Pulmonary artery endothelial cell (primary cell): ENCODE results near the gene ZNF451. TPM values are rescaled to one million over a fixed set of nuclear protein-coding genes. Genes with fewer than 3 reads are reported as not detected.
"Not testable (repeated sequence)": the region's sequence is repeated elsewhere in the genome, so short reads cannot be mapped to it uniquely, and the experiment has no call there.

ENCODE experiments used
- DNase-seq: peaks from one replicate; pipeline ENCODE4 v3.0.0-alpha.2; 2011; ENCODE audit warnings: low read depth, low spot score
- total RNA-seq: library from RNA; depleted of rRNA; stranded (reverse); fragments of >200 nt; gene quantifications from 2 replicates; pipeline ENCODE4 v1.2.3, GENCODE V29; 2014

Gene ZNF451, protein sequence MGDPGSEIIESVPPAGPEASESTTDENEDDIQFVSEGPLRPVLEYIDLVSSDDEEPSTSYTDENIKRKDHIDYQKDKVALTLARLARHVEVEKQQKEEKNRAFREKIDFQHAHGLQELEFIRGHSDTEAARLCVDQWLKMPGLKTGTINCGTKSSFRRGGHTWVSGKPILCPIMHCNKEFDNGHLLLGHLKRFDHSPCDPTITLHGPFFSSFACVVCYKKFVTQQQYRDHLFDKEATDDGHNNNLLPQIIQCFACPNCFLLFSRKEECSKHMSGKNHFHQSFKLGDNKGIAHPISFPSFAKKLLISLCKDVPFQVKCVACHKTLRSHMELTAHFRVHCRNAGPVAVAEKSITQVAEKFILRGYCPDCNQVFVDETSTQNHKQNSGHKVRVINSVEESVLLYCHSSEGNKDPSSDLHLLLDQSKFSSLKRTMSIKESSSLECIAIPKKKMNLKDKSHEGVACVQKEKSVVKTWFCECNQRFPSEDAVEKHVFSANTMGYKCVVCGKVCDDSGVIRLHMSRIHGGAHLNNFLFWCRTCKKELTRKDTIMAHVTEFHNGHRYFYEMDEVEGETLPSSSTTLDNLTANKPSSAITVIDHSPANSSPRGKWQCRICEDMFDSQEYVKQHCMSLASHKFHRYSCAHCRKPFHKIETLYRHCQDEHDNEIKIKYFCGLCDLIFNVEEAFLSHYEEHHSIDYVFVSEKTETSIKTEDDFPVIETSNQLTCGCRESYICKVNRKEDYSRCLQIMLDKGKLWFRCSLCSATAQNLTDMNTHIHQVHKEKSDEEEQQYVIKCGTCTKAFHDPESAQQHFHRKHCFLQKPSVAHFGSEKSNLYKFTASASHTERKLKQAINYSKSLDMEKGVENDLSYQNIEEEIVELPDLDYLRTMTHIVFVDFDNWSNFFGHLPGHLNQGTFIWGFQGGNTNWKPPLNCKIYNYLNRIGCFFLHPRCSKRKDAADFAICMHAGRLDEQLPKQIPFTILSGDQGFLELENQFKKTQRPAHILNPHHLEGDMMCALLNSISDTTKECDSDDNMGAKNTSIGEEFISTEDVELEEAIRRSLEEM
- total RNA-seq = 54.4 and 56.1 TPM in 2 replicates

DNA sequence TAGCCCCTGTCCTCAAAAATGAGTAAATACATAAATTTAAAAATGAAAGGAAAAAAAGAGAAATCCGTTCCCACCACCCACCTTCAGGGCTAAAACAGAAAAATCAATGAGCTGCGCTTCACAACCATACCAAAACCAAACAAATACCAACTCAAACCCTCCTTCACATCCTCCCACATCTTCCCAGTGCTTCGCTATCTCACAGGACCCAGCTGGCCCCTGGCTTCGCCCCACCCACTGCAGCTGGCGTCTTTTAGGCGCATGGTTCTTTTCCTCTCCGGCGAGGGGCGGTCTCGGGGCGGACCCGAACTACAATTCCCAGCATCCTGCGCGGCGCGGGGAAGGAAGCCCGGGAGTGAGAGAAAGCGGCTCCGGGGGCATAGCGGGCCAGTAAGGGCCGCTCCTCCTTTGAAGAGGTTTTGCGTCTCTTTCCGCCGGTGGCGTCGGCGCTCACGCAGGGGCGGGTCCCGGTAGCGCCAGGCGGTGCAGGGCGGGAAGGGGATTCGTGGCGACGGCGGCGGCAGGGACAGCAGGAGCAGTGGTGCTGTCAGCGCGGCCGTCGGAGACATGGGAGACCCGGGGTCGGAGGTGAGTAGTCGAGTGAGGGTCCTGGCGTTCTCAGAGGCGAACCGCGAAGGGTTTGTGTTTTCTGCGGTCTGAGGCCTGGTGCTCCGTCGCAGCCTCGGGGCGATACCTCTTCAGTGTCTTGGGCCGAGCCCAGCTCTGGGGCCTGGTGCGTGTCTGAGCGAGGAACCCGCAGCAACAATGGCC, at the start of gene ZNF451:
ZNF451 (plus strand) TSS at position 502 of the 771 bp plus-strand sequence; CDS start at position 568, 66 bp downstream.
- DNase-seq = peak; percentile 84

DNA sequence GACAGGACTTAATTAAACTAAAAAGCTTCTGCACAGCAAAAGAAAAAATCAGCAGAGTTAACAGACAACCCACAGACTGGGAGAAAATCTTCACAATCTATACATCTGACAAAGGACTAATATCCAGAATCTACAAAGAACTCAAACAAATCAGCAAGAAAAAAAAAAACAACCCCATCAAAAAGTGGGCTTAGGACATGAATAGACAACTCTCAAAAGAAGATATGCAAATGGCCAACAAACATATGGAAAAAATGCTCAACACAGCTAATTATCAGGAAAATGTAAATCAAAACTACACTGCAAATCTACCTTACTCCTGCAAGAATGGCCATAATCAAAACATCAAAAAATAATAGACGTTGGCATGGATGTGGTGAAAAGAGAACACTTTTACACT, 45.9 kb upstream of the ZNF451 start:
- DNase-seq = not testable (repeated sequence)

DNA sequence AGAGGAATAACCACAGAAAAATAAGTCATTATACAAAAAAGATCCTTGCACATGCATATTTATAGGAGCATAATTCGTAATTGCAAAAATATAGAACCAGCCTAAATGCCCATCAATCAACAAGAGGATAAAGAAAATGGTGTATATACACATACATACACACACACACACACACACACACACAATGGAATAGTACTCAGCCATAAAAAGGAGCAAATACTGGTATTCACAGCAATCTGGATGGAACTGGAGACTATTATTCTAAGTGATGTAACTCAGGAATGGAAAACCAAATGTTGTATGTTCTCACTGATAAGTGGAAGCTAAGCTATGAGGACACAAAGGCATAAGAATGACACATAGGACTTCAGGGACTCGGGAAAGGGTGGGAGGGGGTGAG, 45.4 kb upstream of the ZNF451 start:
- no peak for DNase-seq

DNA sequence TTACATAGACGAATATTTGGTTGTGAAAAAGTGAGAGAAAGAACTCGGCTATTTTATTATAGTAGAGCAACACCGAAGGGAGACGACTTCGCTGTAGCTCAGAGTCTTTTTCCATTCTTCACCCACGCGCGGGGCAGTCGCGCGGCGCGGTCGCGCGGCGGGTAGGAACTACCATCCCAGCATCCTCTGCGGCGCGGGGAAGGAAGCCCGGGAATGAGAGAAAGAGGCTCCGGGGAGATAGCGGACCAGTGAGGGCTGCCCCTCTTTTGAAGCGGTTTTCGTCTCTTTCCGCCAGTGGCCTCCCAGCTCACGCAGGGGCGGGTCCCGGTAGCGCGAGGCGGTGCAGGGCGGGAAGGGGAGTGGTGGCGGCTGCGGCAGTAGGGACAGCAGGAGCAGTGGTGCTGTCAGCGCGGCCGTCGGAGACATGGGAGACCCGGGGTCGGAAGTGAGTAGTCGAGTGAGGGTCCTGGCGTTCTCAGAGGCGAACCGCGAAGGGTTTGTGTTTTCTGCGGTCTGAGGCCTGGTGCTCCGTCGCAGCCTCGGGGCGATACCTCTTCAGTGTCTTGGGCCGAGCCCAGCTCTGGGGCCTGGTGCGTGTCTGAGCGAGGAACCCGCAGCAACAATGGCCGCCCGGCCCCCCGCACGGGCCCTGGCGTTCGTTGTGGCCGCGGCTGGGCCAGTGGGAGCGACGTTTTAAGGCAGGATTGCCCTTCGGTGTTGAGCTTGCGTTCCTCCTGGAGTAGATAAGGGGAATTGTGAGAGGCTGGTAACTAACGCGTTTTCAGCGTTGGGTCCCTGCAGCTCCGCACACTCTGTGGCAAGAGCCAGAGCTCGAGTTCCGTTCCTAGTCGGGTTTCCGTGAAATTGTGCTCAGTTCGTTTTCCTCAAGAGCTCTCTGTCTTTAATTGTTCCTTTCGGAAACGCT, 43.4 kb upstream of the ZNF451 start, which contains the start of gene KIAA1586:
KIAA1586 (plus strand) TSS at position 362 of the 925 bp plus-strand sequence; CDS start at position 425, 63 bp downstream.
- DNase-seq = peak; percentile 33

DNA sequence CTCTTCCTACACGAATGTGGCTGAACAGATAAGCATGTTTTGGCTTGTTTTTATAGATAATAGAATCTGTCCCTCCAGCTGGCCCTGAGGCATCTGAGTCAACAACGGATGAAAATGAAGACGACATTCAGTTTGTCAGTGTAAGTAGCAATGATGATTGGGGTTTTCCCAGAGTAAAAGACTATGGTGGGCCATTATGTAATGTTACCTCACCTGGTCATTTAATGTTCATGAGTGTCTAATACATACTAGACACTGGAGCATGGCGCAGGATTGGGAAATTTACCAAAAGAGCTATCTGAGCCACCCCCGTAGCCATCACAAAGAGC, 42.8 kb upstream of the ZNF451 start:
- DNase-seq = not testable (repeated sequence)

DNA sequence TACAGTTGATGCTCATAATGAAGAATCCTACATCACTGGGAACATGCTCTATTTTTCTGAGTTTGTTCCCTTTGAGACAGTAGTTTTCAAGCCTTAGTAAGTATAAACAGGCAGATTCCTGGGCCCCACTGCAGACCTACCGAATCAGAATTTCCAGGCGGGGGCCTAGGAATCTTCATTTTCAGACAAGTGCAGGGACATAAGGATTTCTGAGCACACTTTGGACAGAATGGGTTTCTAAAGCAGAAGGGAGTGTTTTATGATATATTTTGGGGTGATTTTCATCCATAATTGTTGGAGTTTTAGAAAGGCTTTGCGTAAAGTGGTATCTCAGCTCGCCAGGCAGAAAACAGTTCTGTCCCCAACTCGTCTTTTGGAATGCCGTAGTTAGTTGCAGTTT, 42.1 kb upstream of the ZNF451 start:
- not testable (repeated sequence) for DNase-seq

DNA sequence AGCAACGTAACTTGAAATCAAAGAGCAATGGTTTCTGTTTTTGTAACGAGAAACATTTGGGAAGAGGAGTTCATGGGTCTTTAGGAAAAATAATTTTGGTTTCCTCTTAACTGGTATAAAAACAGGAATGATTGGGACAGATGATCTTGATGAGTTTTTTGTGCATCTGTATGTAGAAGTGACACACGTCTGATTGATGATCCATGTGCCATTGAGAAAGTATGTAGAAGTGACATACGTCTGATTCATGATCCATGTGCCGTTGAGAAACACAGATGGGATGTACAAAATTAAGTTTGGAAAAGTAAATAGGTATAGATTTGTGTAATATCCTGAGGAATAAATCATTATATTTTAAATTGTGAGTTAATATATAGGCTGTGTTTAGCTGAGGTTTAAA, 41.4 kb upstream of the ZNF451 start:
- no peak for DNase-seq

DNA sequence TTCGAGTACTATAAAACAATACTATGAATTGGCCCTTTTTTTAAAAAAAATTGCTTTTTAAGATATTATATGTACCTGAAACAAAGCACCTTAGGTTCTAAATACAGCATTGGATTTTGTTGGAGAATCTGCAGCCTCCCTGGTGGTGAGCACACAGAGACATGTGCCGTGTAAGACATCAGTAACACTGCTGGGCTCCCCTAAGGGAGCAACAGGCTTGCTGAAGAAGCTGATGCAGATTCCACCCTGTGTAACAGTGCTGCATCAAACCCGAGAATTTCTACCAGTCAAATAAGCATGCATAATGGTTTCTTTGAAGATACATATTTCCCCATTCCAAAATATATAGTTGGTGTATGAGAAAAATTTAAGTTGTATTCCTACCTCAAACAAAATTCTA, 26.1 kb upstream of the ZNF451 start:
- no peak for DNase-seq

DNA sequence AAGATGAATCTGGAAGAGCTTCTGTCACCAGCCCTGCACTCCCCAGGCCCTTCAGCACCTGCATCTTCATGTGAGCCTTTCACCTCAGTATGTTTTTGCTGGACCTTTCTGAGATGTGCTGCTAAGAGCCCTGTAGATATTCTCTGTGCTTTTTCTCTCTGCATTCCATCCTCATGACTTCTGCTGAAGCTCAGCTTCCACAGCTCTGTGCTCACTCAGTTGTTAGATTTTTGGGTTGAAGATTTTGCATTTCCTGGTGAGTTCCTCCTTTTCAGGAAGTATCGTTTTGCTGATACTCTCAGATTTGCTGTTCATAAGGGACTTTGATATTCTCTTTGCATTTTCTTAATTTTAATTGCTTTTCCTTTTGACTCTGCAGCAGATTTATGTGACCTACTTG, 25.2 kb upstream of the ZNF451 start:
- DNase-seq = no peak

DNA sequence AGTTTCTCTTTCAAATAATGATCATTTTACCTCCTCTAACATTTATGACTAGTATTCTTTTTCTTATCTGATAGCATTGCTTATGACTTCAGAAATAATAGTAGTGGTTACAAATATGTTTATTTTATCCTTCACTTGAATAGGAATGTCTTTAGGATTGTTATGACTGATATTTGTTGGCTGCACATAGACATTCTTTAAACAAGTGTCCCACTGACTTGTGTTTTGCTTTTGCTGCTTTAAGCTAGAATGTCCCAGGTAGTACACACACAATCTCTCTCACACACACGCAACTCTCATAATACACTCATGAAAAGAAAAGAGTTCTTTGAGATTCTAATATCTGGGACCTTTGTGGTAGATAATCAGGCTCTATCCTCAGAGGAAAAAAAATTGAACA, 21.9 kb upstream of the ZNF451 start:
- no peak for DNase-seq

DNA sequence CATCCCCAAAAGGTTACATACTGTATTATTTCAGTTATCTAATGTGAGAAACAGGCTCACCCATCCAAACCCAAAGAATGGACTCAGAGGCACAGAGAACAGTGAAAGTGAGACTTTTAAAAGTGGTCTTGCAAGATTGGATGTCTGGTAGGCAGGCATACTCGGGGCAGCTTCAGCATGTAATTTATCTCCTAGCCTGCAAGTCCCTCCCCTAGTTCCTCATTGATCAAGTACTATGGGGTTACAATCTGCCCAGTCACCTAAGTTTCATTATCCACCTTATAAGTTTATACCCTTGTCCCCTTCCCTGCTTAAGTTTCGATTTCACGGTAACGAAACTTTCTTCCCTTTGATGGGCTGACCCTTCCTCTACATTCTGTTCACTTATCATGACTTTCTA, 20.8 kb upstream of the ZNF451 start:
- no peak for DNase-seq

DNA sequence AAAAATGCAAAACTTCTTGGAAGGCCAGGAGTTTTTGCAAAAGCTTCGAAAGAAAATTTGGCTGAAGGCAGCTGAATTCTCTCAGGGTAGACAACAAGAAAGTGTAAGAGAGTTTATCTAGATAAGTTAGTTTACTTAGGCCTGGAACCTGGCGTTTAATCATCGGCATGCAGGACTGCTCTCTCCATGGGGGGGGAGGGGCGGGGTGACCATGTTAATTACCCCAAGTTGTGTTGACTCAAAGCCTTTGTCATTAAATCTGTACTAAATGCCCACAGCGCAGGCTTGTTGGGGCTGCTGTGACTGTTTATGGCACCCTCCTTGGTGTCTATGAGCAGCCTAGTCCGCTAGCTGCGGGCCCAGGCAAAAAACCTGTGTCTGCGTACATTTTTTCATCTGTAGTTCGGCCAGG, 20.1 kb upstream of the ZNF451 start:
- no peak for DNase-seq

DNA sequence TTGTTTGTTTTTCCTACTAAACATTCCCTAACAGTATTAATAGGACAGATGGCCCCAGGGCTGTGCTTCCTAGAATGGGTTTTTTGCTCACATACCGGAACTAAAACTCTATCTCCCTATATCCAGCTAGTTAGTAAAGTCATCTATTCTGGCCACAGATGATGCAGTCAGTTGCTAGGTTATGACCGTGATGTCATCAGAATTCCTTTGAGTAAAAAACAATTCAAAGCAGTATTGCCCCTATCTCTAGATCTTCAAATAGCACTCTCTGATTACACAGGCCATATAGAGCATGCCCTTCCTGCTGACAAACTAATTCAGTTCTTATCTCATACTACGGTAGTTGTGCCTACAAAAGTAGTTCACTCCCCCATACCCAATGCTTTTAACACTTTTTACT, 17.9 kb upstream of the ZNF451 start:
- DNase-seq = no peak

DNA sequence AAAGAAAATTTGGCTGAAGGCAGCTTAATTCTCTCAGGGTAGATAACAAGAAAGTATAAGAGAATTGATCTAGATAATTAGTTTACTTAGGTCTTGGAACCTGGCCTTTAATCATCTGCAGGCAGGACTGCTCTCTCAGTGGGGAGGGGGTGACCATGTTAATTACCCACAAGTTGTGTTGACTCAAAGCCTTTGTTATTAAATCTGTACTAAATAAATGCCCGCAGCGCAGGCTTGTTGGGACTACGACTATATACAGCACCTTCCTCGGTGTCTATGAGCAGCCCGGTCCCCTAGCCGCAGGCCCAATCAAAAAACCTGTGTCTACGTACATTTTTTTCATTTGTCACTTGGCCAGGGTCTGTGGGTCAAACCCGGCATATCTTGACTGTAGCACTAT, 15.6 kb upstream of the ZNF451 start:
- no peak for DNase-seq

DNA sequence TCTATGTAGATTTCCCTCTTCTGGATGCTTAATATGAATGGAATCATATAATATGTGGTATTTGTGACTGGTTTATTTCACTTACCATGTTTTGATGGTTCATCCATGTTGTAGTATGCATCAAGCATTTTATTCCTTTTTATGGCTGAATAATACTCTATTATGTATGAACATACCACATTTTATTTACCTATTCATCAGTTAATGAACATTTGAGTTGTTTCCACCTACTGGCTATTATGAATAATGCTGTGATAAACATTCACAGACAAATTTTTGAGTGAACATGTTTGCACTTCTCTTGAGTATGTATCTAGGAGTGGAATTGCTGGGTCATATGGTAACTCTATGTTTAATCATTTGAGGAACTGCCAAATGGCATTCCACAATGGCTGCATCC, 14.9 kb upstream of the ZNF451 start:
- DNase-seq = no peak

DNA sequence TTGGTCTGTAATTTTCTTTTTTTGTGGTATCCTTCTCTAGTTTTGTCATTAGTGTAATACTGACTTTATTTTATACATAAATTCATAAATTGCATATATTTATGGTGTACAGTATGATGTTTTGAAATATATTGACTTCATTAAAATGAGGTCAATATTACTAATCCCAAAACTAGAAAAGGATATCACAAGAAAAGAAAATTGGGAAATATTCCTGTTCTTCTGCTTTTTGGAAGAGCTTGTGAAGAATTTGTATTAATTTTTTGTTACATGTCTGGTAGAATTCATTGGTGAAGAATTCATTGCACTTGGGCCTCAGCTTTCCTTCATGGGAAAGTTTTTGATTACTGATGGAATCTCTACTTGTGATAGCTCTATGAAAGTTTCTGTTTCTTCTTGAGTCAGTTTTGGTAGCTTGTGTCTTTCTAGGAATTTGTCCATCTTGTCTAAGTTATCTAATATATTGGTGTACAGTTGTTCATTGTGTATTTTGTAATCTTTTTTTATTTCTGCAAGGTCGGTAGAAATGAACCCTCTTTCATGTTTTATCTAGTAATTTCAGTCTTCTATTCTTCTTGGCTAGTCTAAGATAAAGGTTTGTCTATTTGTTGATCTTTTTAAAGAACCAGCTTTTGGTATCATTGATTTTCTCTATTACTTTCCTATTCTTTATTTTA, 11.3 kb upstream of the ZNF451 start:
- no peak for DNase-seq

DNA sequence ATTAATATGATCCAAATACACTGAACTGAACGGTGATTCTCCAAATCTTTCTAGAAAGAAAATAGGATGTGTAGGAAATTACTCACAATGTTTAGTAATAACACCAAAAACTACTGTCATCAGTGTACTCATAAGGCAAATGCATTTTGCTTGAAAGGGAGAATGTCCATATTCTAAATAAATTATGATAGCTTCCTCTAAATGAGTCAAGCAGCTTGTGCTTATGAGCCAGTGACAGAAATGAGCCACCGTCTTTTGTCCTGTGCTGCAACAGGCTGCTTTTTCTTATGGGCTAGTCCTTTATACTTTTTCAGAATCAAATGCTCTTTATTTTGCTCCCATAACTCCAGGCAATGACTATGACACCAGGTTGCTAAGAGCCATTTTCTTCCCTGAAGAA, 4.5 kb upstream of the ZNF451 start:
- no peak for DNase-seq

DNA sequence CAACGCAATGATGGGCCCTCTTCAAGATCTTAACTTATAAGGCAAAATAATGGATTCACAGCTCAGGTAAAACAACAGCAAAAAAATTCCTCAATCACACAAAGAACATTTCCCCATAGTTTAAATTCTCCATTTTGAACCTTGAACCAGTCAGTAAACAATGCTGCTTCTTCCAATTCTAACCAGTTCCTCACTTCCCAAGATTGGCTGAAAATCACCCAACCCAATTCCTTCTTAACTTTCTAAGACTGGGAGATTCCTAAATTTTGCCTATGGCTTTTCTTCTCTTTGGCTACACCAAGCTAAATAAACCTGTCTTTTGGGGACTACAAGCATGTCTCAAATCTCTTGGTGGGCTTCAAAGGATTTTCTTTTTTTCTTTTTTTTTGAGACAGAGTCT, 3.1 kb upstream of the ZNF451 start:
- no peak for DNase-seq

DNA sequence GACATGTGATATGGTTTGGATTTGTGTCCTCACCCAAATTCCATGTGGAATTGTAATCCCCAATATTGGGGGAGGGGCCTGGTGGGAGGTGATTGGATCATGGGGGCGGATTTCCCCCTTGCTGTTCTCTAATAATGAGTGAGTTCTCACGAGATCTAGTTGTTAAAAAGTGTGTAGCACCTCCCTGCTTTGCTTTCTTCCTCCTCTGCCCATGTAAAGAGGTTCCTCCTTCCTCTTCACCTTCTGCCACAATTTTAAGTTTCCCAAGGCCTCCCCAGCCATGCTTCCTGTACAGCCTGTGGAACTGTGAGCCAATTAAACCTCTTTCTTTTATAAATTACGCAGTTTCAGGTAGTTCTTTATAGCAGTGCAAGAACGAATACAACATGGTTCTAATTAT, 2.1 kb upstream of the ZNF451 start:
- no peak for DNase-seq

DNA sequence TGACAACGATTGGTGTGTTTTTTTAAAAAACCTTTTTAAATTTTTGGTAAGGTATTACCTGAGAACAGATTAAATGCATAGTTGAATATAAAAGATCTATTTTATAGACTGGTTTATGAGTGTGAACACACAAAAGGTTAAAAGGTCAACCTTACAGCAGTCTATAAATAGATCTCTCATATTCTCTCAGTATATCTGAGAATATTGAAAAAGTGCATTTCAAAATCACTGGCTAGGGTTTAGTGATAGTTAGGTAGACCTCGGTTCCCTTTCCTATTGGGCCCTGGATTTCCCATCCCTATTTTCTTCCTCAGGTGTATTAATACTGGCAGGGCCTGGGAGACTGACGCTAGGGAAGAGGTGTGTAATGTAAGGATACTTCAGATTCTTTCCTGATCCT, 723 bp upstream of the ZNF451 start:
- DNase-seq = no peak
